Measurements from ENCODE around the gene LRRC8D.

GRCh38 chr1:89903550-89903949, 82.7 kb downstream of the LRRC8D start:
- TF ChIP-seq, protein P1, sequence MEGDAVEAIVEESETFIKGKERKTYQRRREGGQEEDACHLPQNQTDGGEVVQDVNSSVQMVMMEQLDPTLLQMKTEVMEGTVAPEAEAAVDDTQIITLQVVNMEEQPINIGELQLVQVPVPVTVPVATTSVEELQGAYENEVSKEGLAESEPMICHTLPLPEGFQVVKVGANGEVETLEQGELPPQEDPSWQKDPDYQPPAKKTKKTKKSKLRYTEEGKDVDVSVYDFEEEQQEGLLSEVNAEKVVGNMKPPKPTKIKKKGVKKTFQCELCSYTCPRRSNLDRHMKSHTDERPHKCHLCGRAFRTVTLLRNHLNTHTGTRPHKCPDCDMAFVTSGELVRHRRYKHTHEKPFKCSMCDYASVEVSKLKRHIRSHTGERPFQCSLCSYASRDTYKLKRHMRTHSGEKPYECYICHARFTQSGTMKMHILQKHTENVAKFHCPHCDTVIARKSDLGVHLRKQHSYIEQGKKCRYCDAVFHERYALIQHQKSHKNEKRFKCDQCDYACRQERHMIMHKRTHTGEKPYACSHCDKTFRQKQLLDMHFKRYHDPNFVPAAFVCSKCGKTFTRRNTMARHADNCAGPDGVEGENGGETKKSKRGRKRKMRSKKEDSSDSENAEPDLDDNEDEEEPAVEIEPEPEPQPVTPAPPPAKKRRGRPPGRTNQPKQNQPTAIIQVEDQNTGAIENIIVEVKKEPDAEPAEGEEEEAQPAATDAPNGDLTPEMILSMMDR (IDR thresholded peaks at IDR 0.05): no peak
- no peak for TF ChIP-seq POLR2A (IDR thresholded peaks at IDR 0.05)
